Lower leg skin (tissue), 4 donors: Measurements from ENCODE around the gene CRP. TPM values are rescaled to one million over a fixed set of nuclear protein-coding genes. Genes with fewer than 3 reads are reported as not detected.

ENCODE experiments used
- DNase-seq, 2 donors: peaks; one replicate each; pipeline ENCODE4 v3.0.0-alpha.2; 2019; ENCODE audit warnings: low spot score in 2 of 2
- H3K4me3 ChIP-seq: fragments of 200-600 bp; sonication (generic); 2 replicates; pipeline ENCODE4 v1.5.1; 2017; ENCODE audit warnings: mild to moderate bottlenecking, low read depth; ENCODE audit not compliant: poor library complexity, severe bottlenecking
- CTCF ChIP-seq, 3 donors: fragments of 450-650 bp; IDR thresholded peaks; one replicate each; pipeline ENCODE4 v1.5.1; 2016; ENCODE audit warnings: antibody characterized with exemption in 3 of 3, mild to moderate bottlenecking in 3 of 3, moderate library complexity in 2 of 3
- POLR2A ChIP-seq, 2 donors: fragments of 450-650 bp; IDR thresholded peaks; one replicate each; pipeline ENCODE4 v1.6.1; 2016 to 2017; ENCODE audit warnings: antibody characterized with exemption in 2 of 2, mild to moderate bottlenecking in 1 of 2, moderate library complexity in 1 of 2
- WGBS, 2 donors: methylation state at CpG; one replicate each; pipeline ENCODE4 v1.1.5; 2018; 5-methylcytosine and 5-hydroxymethylcytosine counted together
- intact Hi-C: fragments of 100-400 bp; cut with DNase I; formaldehyde crosslinking; loops from one replicate; pipeline ENCODE4 v1.15.0; 2023; ENCODE audit warnings: low total_unique reads
- total RNA-seq, 4 donors: library from RNA; depleted of rRNA; stranded (reverse); fragments of >200 nt; gene quantifications; one replicate each; pipeline ENCODE4 v1.1.0, GENCODE V29; 2016

Gene CRP
- total RNA-seq, 4 donors from 2014 or later: 0.52 TPM; not detected in 3

- TF ChIP-seq CTCF (IDR thresholded peaks at IDR 0.05) (no peak), POLR2A (IDR thresholded peaks at IDR 0.05) (no peak)
- no peak for DNase-seq
- intact Hi-C loops: no loop called here
- H3K4me3 ChIP-seq: no peak overlapping the region
Measured at GRCh38 chr1:159751031-159751430, 36.6 kb upstream of the CRP start.

- no peak for DNase-seq
- H3K4me3 ChIP-seq: no peak overlapping the region
- intact Hi-C loops: no loop called here
- TF ChIP-seq POLR2A (IDR thresholded peaks at IDR 0.05) (no peak), CTCF (IDR thresholded peaks at IDR 0.05) (no peak)
Measured at GRCh38 chr1:159750621-159751020, 36.2 kb upstream of the CRP start.

GRCh38 chr1:159749630-159750029, 35.2 kb upstream of the CRP start:
- no peak for TF ChIP-seq POLR2A (IDR thresholded peaks at IDR 0.05)
- TF ChIP-seq CTCF (IDR thresholded peaks at IDR 0.05): no peak
- DNase-seq: no peak
- 70 to 76% methylated on average over 2 of the region's 2 CpGs for WGBS, 2 donors
- intact Hi-C loops: no loop called here
- H3K4me3 ChIP-seq: no peak overlapping the region

- 67 to 79% methylated on average over 1 of the region's 1 CpG for WGBS, 2 donors
- no peak for DNase-seq
- intact Hi-C loops: no loop called here
- no peak for TF ChIP-seq POLR2A (IDR thresholded peaks at IDR 0.05)
- no peak for TF ChIP-seq CTCF (IDR thresholded peaks at IDR 0.05)
- no peak overlapping the region for H3K4me3 ChIP-seq
Measured at GRCh38 chr1:159748370-159748769, 34.0 kb upstream of the CRP start.

- intact Hi-C loops: no loop called here
- DNase-seq: no peak
- no peak overlapping the region for H3K4me3 ChIP-seq
- TF ChIP-seq CTCF (IDR thresholded peaks at IDR 0.05): no peak
- 53 to 61% methylated on average over 3 of the region's 3 CpGs for WGBS, 2 donors
Measured at GRCh38 chr1:159746666-159747065, 32.3 kb upstream of the CRP start.

GRCh38 chr1:159743651-159744410, 29.4 kb upstream of the CRP start:
- intact Hi-C loops: no loop called here
- no peak for DNase-seq
- WGBS, 2 donors: 81 to 85% methylated on average over 5 of the region's 5 CpGs
- TF ChIP-seq CTCF (IDR thresholded peaks at IDR 0.05): no peak
- no peak for TF ChIP-seq POLR2A (IDR thresholded peaks at IDR 0.05)
- no peak overlapping the region for H3K4me3 ChIP-seq
